ENCODE measurements around the gene DNAH7. TPM values are rescaled to one million over a fixed set of nuclear protein-coding genes. Genes with fewer than 3 reads are reported as not detected.

Gene DNAH7
- total RNA-seq, 6 experiments from 2014 or later = 0.12 to 0.35 (median 0.26) TPM

- H3K27ac ChIP-seq = no peak overlapping the region
- intact Hi-C loops (cut with DNase I) = no loop called here
- H3K27me3 ChIP-seq = no peaks in the 10 kb centered on the region
- no peaks in the 10 kb centered on the region for H3K9me3 ChIP-seq
- TF ChIP-seq POLR2A (IDR thresholded peaks at IDR 0.05) = no peak
- no peak for TF ChIP-seq CTCF (IDR thresholded peaks at IDR 0.05)
- H3K4me3 ChIP-seq = no peak overlapping the region
- DNase-seq (no peak), ATAC-seq (no peak)
- H3K36me3 ChIP-seq = no peaks in the 10 kb centered on the region
- no peaks in the 10 kb centered on the region for H3K4me1 ChIP-seq
- 71% methylated on average over 2 of the region's 2 CpGs for WGBS (ENCODE audit: insufficient coverage, low coverage, low lambda C conversion rate, missing lambda C conversion rate)
Observed at GRCh38 chr2:195793881-195794280, 274.8 kb downstream of the DNAH7 start.

GRCh38 chr2:195782156-195782555 is 286.5 kb downstream of the DNAH7 start:
- Histone ChIP-seq H3K4me3 (no peak overlapping the region), H3K27ac (no peak overlapping the region), H3K36me3 (no peaks in the 10 kb centered on the region), H3K9me3 (no peaks in the 10 kb centered on the region), H3K4me1 (no peaks in the 10 kb centered on the region), H3K27me3 (no peaks in the 10 kb centered on the region)
- intact Hi-C loops (cut with DNase I) = no loop called here
- DNase-seq = no peak
- no peak for TF ChIP-seq POLR2A (IDR thresholded peaks at IDR 0.05)
- TF ChIP-seq CTCF (IDR thresholded peaks at IDR 0.05) = no peak
- ATAC-seq = no peak
- 68% methylated on average over 2 of the region's 2 CpGs for WGBS (ENCODE audit: insufficient coverage, low coverage, low lambda C conversion rate, missing lambda C conversion rate)

- intact Hi-C loops (cut with DNase I) = no loop called here
Observed at GRCh38 chr2:195779491-195779890, 289.1 kb downstream of the DNAH7 start.

GRCh38 chr2:195769975-195770374 is 298.7 kb downstream of the DNAH7 start:
- DNase-seq (no peak), ATAC-seq (no peak)
- Histone ChIP-seq H3K9me3 (no peaks in the 10 kb centered on the region), H3K4me3 (no peak overlapping the region), H3K4me1 (no peaks in the 10 kb centered on the region), H3K27me3 (no peaks in the 10 kb centered on the region), H3K27ac (no peak overlapping the region), H3K36me3 (no peaks in the 10 kb centered on the region)
- TF ChIP-seq POLR2A (IDR thresholded peaks at IDR 0.05) = no peak
- no peak for TF ChIP-seq CTCF (IDR thresholded peaks at IDR 0.05)
- intact Hi-C loops (cut with DNase I) = no loop called here

More at GRCh38 chr2:195779491-195779890, 289.1 kb downstream of the DNAH7 start:
- Histone ChIP-seq H3K36me3 (no peaks in the 10 kb centered on the region), H3K4me1 (no peaks in the 10 kb centered on the region), H3K9me3 (no peaks in the 10 kb centered on the region), H3K27ac (no peak overlapping the region), H3K4me3 (no peak overlapping the region), H3K27me3 (no peaks in the 10 kb centered on the region)
- 43% methylated on average over 2 of the region's 2 CpGs for WGBS (ENCODE audit: insufficient coverage, low coverage, low lambda C conversion rate, missing lambda C conversion rate)
- DNase-seq (no peak), ATAC-seq (no peak)
- TF ChIP-seq CTCF (IDR thresholded peaks at IDR 0.05) = no peak
- no peak for TF ChIP-seq POLR2A (IDR thresholded peaks at IDR 0.05)

GRCh38 chr2:195768431-195768830 is 300.2 kb downstream of the DNAH7 start:
- H3K27me3 ChIP-seq = no peaks in the 10 kb centered on the region
- no peaks in the 10 kb centered on the region for H3K9me3 ChIP-seq
- ATAC-seq (no peak), DNase-seq (no peak)
- H3K4me1 ChIP-seq = no peaks in the 10 kb centered on the region
- H3K4me3 ChIP-seq = no peak overlapping the region
- no peak overlapping the region for H3K27ac ChIP-seq
- H3K36me3 ChIP-seq = no peaks in the 10 kb centered on the region
- TF ChIP-seq POLR2A (IDR thresholded peaks at IDR 0.05) (no peak), CTCF (IDR thresholded peaks at IDR 0.05) (no peak)
- intact Hi-C loops (cut with DNase I) = no loop called here
- 59% methylated on average over 2 of the region's 2 CpGs for WGBS (ENCODE audit: insufficient coverage, low coverage, low lambda C conversion rate, missing lambda C conversion rate)
